Upper lobe of right lung (tissue), 1 donor: ENCODE measurements around the gene PRUNE1. TPM values are rescaled to one million over a fixed set of nuclear protein-coding genes. Genes with fewer than 3 reads are reported as not detected.

Experiments used
- ATAC-seq: fragments of 200-7000 bp; cut with Tn5 transposase; one replicate; pipeline ENCODE4 v1.9.1; 2020; ENCODE audit warnings: mild to moderate bottlenecking, moderate library complexity
- DNase-seq: peaks from one replicate; pipeline ENCODE4 v3.0.0-alpha.2; 2020
- H3K27ac ChIP-seq: fragments of 200-600 bp; one replicate; pipeline ENCODE4 v1.8.0; 2022
- H3K27me3 ChIP-seq: fragments of 200-600 bp; one replicate; pipeline ENCODE4 v1.8.0; 2022; ENCODE audit warnings: mild to moderate bottlenecking
- H3K36me3 ChIP-seq: fragments of 200-600 bp; one replicate; pipeline ENCODE4 v1.8.0; 2022
- H3K4me1 ChIP-seq: fragments of 200-600 bp; one replicate; pipeline ENCODE4 v1.8.0; 2022
- H3K4me3 ChIP-seq: fragments of 200-600 bp; one replicate; pipeline ENCODE4 v1.8.0; 2022; ENCODE audit warnings: mild to moderate bottlenecking
- H3K9me3 ChIP-seq: fragments of 200-600 bp; one replicate; pipeline ENCODE4 v1.8.0; 2022
- CTCF ChIP-seq: fragments of 200-600 bp; IDR thresholded peaks from one replicate; pipeline ENCODE4 v1.8.0; 2022; ENCODE audit warnings: antibody characterized with exemption
- intact Hi-C: fragments of 100-400 bp; cut with DNase I; formaldehyde crosslinking; loops from one replicate; pipeline ENCODE4 v1.11.0; 2022
- total RNA-seq: library from RNA; stranded (reverse); fragmentation: NEBNext Ultra II Directional; extraction: Animal tissue kit (Norgen Biotek cat#: 25700); gene quantifications from one replicate; pipeline ENCODE4 v1.2.1, GENCODE V29; 2021
- donor health status: DM: no; HTN: yes; CAD: no; lungs with severe emphysema.

Gene PRUNE1
- total RNA-seq, 1 donor from 2014 or later = 18.3 TPM

GRCh38 chr1:150970808-150971582 lies 37.3 kb upstream of the PRUNE1 start:
- intact Hi-C loops = no loop called here

GRCh38 chr1:150971583-150972416 lies 36.4 kb upstream of the PRUNE1 start:
- Histone ChIP-seq H3K36me3 (peaks cover 24% of the 10 kb centered on the region), H3K4me3 (peak overlapping the region; percentile 68), H3K27me3 (no peaks in the 10 kb centered on the region), H3K27ac (peak overlapping the region; percentile 92), H3K9me3 (no peaks in the 10 kb centered on the region), H3K4me1 (peaks cover 47% of the 10 kb centered on the region)
- TF ChIP-seq CTCF = no peak
- ATAC-seq (no peak), DNase-seq (no peak)
- intact Hi-C loops = no loop called here

More at GRCh38 chr1:150970808-150971582, 37.3 kb upstream of the PRUNE1 start:
- H3K9me3 ChIP-seq = no peaks in the 10 kb centered on the region
- no peaks in the 10 kb centered on the region for H3K27me3 ChIP-seq
- H3K4me1 ChIP-seq = peaks cover 43% of the 10 kb centered on the region
- H3K27ac ChIP-seq = peak overlapping the region; percentile 92
- peak; percentile 78 for ATAC-seq
- H3K36me3 ChIP-seq = peaks cover 32% of the 10 kb centered on the region
- H3K4me3 ChIP-seq = peak overlapping the region; percentile 68
- DNase-seq = peak; percentile 91
- TF ChIP-seq CTCF = no peak

GRCh38 chr1:150972417-150972940 lies 35.8 kb upstream of the PRUNE1 start:
- peak overlapping the region; percentile 92 for H3K27ac ChIP-seq
- H3K27me3 ChIP-seq = no peaks in the 10 kb centered on the region
- peaks cover 54% of the 10 kb centered on the region for H3K4me1 ChIP-seq
- no peak for ATAC-seq
- no peaks in the 10 kb centered on the region for H3K9me3 ChIP-seq
- peaks cover 17% of the 10 kb centered on the region for H3K36me3 ChIP-seq
- intact Hi-C loops = no loop called here
- peak overlapping the region; percentile 68 for H3K4me3 ChIP-seq
- DNase-seq = no peak
- TF ChIP-seq CTCF = no peak

GRCh38 chr1:150973258-150973835 lies 34.9 kb upstream of the PRUNE1 start:
- ATAC-seq (no peak), DNase-seq (peak; percentile 72)
- intact Hi-C loops = no loop called here
- H3K9me3 ChIP-seq = no peaks in the 10 kb centered on the region
- no peak for TF ChIP-seq CTCF
- H3K27me3 ChIP-seq = no peaks in the 10 kb centered on the region
- H3K4me3 ChIP-seq = peak overlapping the region; percentile 68
- peaks cover 9% of the 10 kb centered on the region for H3K36me3 ChIP-seq
- peaks cover 62% of the 10 kb centered on the region for H3K4me1 ChIP-seq
- peak overlapping the region; percentile 92 for H3K27ac ChIP-seq

GRCh38 chr1:150973836-150974579 lies 34.2 kb upstream of the PRUNE1 start:
- intact Hi-C loops = no loop called here

More at GRCh38 chr1:150973836-150974579, 34.2 kb upstream of the PRUNE1 start:
- DNase-seq (peak; percentile 77), ATAC-seq (peak; percentile 6)
- H3K27ac ChIP-seq = peak overlapping the region; percentile 92
- H3K4me3 ChIP-seq = peak overlapping the region; percentile 68
- no peaks in the 10 kb centered on the region for H3K9me3 ChIP-seq
- H3K36me3 ChIP-seq = peaks cover 2% of the 10 kb centered on the region
- H3K27me3 ChIP-seq = no peaks in the 10 kb centered on the region
- peaks cover 69% of the 10 kb centered on the region for H3K4me1 ChIP-seq
- no peak for TF ChIP-seq CTCF
